Putamen (tissue), 1 donor: ENCODE results near the gene ITGB1BP1.
"Not testable (repeated sequence)": the region's sequence is repeated elsewhere in the genome, so short reads cannot be mapped to it uniquely, and the experiment has no call there.

Experiments used
- DNase-seq: peaks from one replicate; pipeline ENCODE4 v3.0.0-alpha.2; 2016; ENCODE audit warnings: low spot score

The ITGB1BP1 gene

DNA sequence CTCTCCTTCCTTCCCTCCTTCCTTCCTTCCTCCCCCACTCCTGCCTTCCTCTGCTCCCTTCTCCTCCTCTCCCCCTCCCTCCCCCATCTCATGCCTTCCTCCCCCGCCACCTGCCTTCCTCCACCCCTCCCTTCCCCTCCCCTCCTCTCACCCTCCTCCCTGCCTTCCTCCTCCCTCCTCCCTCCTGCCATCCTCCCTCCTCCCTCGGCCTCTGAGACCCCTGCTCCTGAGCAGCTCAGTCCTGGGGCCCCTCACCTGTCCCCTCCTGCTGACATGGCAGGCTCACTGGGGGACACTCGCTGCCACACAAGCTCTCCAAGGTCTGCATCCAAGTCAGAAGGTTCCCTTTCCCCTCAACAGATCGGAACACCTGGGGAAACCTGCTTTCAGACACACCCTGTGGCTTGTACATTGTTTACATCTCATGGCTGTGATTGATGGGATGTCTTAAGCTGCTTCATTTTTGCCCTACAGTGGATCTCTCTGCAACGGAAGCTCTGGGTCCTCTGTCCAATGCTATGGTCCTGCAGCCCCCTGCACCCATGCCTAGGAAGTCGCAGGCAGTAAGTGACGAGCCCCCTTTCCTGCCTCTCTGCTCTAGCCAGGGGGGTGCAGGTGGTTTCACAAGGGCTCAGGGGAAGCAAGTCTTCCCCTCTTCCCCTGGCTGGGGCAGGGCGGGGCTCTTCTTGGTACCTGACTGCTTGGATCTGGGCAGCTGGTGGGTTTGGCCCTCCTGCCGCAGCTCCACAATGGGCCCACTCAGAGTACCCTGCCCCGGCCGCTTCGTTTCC is 22.9 kb downstream of the ITGB1BP1 start:
- DNase-seq = no peak

GRCh38 chr2:9398881-9399780 is 24.2 kb downstream of the ITGB1BP1 start:
- DNase-seq = no peak

DNA sequence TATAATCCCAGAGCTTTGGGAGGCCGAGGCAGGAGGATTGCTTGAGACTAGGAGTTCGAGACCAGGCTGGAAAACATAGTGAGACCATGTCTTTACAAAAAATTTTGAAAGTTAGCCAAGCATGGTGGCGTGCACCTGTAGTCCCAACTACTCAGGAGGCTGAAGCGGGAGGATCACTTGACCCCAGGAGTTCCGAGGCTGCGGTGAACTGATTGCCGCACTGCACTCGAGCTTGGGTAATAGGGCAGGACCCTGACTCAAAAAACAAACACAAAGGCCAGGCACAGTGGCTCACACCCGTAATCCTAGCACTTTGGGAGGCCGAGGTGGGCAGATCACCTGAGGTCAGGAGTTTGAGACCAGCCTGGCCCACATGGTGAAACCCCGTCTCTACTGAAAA is 25.1 kb downstream of the ITGB1BP1 start:
- not testable (repeated sequence) for DNase-seq

- DNase-seq = no peak
Observed at GRCh38 chr2:9397201-9397600, 26.1 kb downstream of the ITGB1BP1 start.

DNA sequence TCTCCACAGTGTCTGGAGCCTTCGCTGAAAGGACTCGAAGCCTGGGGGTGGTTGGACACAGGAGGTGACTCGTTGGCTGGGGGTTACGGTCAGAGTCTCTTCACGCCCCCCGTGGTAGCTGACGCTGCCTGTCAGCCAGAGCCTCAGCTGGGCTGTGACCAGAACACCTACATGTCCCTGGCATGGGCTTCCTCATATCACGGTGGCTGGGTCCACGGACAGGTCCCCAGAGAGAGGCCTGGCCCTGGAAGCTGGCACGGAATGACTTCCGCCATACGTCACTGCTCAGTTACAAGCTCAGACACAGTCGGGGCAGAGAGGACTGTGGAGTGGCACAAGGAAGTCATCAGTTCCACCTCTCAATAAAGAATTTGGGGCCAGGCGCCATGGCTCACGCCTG is 28.5 kb downstream of the ITGB1BP1 start:
- DNase-seq = no peak

DNA sequence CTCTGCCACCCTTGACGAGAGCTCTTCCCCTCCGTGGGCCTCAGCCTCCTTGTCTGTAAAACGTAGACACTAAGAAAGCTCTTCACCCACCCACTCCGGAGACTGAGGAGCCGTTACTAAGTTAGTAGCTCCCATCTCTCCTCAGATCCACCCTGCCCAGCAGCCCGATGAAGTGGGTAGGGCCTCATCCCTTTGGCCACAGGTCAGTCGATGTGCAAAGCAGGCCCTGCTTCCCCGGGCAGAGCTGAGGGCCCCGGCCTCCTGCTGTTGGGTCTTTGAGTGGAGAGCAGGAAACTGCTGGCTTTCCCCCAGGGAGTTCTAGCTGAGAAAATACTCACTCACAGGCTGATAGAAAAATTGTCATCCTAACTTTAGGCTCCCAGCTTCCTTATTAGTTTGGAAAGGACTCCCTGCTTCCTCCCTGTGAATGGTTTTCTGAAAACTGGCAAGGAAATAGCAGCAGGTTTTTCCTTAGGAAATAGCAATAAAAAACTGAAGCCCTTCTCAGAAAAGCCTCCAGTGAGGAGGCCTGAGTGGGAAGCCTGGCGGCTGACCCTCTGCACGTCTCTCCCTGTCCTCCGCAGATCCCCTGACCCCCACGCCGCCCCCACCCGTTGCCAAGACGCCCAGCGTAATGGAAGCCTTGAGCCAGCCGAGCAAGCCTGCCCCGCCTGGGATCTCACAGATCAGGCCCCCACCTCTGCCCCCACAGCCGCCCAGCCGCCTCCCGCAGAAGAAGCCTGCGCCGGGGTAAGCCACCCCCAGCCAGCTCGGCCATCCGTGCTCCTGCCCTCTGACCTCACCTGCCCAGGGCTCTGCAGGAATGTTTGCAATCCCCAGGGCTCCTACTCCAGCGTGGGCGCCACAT is 30.2 kb downstream of the ITGB1BP1 start:
- no peak for DNase-seq

GRCh38 chr2:9391961-9392720 is 31.2 kb downstream of the ITGB1BP1 start:
- no peak for DNase-seq

- no peak for DNase-seq
Observed at GRCh38 chr2:9390991-9391390, 32.3 kb downstream of the ITGB1BP1 start.

DNA sequence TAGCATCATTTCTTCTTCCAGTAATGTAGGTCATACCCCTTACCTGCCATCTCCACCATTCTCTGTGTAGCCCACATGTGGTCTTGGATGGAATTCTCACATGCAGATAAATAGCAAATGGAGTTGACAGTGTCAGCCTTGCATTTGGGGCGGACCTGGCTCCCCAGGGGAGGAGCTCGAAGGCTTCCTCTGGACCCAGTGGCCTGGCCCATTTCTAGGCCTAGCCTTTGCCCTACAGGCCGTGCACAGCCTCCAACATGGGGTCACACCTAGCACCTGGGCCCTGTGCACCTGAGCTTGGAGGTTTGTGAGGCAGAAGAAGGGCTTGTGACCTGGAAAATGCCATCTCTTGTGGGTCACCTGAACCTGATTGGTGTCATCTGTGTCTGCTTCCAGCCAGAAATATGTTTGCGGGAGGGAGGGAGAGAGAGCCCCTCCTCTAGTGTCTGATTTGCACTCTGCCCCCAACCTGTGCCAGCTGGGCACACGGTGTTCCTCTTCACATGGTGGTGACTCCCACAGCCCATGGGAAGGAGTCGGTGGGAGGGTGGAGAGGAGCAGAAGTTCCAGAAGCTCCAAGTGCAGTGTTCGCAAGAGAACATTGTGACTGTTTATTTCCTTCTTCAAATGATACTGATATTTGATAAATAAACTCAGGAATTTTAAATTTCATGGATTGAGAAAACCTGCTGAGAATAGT is 33.0 kb downstream of the ITGB1BP1 start:
- no peak for DNase-seq

GRCh38 chr2:9388950-9389911 is 34.1 kb downstream of the ITGB1BP1 start:
- DNase-seq = no peak

DNA sequence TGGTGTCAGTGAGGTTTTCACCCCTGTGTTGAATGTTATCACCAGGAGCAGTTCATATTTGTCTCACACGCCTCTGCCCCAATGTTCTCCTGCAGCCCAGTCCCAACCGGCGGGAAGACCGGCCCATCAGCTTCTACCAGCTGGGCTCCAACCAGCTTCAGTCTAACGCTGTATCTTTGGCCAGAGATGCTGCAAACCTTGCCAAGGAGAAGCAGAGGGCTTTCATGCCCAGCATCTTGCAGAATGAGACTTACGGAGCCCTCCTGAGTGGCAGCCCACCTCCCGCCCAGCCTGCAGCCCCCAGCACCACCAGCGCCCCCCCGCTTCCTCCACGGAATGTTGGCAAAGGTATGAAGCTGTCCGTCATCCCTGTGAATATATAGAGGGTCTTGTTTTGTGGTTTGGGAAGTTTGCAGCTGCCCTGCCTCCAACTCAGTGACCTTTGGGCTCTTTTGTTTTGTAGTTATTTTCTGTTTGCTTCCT is 35.1 kb downstream of the ITGB1BP1 start:
- no peak for DNase-seq

DNA sequence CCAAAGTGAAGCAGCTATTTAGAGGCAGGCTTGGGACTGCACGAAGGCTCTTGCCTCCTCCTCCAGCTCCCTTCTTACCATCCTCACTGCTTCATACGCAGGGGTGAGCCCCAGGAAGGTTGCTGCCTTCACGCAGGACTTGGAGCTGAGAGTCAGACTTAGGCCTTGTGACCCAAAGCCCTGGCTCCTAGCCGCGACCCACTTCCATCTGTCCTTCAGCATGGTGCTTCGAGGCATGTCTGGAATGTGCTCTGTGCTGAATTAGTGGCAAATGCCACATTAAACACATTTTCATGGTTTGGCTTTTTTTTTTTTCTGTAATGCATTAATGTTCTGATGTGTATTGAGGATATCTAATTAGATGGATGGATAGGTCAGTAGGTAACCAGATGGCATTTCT is 37.5 kb downstream of the ITGB1BP1 start:
- no peak for DNase-seq

GRCh38 chr2:9384521-9384920 is 38.8 kb downstream of the ITGB1BP1 start:
- no peak for DNase-seq

DNA sequence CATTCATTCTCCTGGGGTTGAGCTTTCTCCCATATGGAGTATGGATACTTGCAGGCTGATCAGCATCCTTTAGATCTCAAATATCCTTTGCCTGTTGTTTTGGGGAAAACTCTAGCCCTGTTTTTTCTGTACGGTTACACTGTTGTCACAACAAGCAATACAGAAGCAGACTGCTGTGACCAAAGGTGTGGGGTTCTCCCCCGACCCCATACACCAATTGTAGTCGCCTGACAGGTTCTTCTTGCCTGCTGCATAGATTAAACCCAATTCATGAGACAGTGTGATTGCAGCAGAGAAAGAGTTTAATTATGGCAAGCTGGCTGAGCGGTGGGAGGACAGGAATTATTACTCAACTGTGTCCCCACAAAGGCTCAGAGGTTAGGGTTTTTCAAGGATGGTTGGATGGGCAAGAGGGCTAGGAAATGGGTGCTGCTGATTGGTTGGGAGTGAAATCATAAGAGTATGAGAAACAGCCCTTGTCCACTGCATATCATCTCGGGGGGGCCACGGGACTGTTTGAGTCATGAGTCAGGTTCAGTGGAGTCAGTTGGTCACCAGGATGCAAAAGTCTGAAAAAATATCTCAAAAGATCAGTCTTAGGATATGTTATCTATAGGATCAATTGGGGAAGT is 40.6 kb downstream of the ITGB1BP1 start:
- no peak for DNase-seq

DNA sequence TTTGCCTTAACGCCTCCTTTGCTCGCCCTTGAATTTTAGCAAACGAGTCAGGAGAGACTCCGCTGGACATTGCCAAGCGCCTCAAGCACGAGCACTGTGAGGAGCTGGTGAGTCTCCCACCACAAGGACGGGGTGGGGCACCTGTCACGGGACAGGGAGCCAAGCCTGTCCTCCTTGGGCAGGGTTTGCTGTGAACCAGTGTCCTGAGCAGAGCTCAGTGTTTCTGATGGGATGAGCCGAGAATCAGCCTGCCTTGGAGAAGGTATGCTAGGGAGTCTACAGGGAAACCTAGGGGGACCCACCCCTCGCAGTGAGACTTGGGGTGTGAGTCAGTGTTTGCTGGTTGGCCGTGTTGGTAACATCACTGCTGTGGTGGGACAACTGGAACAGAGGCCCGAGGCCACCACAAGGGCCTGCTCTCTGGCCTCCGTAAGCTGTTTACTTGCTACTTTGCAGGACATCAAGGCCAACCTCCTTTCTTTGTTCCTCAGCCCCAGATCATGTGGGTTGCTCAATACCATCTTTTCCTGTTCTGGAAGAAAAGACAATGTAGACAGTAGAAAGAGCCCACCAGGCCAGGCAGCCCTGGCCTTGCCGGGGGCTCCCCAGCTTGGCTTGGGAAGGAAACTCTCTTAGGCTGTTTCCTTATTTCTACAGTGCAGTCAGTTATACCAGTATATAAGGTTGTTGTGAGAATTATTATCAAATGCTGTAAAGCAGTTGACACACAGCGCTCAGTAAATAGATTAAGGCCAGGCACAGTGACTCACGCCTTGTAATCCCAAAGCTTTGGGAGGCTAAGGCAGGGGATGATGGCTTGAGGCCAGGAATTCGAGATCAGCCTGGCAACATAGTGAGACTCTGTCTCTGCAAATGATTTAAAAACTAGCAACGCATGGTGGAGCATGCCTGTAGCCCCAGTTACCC is 42.4 kb downstream of the ITGB1BP1 start:
- no peak for DNase-seq

DNA sequence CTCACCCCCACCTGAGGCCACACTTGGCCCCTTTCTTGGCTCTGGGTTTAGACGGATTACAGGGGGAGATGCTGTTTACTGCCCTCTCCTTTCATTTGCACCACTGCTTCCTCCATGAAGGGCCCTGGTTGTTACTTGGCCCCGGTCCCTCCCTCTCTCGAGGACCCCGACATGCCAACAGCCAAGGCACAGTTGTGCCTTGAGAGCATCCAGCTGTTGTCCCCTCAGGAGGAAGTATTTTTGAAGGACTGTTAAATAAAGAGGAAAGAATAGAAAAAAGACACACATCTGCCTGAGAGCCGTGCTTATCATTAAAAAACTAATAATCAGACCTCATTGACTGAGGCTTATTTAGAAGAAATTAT is 44.0 kb downstream of the ITGB1BP1 start:
- DNase-seq = no peak

DNA sequence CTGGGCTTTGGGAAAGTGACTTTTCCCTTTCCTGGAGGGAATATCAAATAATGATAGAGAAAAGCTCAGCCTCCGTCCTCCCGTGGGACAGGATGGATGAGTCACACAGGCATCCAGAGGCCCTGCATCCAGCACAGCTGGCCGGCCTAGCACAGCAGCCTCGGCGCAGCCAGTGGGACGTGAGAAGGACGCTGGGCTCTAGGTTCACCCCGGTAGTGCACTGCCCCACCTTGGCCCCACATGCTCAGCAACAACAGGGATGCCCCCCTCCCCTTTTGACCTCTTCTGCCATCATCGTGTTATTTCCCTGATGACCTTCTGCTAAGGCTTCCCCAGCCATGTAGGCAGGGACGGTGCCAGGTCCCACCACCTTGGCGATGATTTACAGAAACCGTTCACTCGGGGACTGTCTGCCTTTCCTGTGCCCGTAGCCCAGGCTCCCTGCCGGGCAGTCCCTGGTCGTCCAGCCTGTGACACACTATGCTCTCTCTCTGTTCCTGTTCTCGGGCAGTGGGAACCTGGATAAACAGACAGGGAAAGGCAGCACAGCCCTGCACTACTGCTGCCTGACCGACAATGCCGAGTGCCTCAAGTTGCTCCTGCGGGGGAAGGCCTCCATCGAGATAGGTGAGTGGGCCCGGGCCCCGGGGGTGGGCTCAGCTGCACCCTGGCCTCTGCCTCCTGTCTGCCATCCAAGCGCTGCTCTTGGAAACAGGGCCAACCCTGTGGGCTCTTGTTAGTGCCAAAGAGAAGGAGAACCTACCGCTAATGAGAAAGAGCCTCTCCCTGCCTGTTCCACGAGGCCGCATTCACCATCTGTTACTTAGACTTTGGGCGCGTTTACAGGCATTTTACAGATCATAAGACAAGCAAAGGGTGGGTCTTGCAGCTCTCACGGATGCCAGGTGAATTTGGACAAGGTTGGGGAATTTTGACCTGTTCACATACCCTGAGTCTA is 44.6 kb downstream of the ITGB1BP1 start:
- DNase-seq = no peak
